SKM-1 treated with dmso at 0.1 percent for 144 hours (cell line): Measurements from ENCODE around the gene SLC28A2.

Experiments
- DNase-seq: peaks from one replicate; lab custom pipeline; 2025; ENCODE audit not compliant: unreplicated experiment; lab: John Stamatoyannopoulos, UW

The SLC28A2 gene

DNA sequence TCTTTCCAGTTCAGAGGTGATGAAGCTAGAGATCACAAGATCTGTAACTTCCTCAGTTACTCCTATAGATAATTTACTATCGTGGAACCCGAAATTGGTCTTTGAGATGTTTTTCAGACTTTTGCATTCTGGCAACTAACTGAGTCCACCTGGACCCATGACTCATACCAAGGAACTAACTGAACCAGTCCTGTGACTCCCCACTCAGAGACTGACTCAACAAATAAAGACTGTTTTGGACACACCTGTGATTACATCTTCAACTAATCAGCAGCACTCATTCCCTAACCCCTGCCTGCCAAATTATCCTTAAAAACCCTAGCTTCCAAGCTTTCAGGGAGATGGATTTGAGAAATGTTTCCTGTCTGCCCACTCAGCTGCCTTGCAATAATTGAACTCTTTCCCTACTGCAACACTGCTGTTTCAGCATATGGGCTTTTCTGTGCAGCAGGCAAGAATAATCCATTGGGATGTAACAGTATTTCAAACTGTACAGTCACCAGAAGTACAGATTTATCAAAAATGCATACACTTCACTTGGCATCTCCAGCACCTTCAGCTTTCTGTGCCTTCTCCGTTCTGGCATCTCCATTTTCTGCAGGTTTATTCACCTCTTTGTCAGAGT, 68.7 kb downstream of the SLC28A2 start:
- DNase-seq: no peak

DNA sequence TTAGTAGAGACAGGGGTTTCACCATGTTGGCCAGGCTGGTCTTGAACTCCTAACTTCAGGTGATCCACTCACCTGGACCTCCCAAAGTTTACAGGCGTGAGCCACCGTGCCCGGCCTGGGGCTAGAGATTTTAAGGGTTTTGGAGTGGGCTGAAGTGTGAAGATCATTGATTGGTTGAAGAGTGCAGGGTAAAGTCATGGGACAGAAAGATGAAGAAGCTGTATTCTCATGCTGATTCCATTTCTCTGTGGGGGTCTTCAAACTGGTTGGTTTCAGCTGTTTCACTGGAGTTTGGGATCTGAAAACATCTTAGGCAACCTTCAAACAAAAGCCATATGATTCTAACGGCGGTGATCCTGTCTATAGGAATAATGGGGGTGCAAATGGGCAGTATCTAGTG, 74.2 kb downstream of the SLC28A2 start:
- DNase-seq: no peak

DNA sequence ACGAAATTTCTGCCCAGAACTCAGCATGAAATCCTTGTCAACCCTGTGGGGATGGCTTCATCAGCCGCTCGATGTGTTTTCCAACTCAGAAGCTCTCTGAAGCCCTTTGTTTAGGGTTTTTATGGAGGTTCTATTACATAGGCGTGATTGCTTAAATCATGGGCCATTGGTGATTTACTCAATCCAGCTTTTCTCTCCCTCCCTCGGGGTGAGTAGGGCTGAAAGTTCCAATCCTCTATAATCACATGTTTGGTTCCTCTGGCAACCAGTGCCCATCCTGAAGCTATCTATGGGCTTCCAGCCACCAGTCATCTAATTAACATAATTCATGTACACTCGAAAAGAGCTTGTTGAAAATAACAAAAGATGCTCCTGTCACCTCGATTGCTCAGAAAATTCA, 74.7 kb downstream of the SLC28A2 start:
- no peak for DNase-seq
